MM.1S (cell line): ENCODE measurements around the gene PLCB1.

Source experiments
- DNase-seq: peaks from one replicate; pipeline ENCODE4 v3.0.0-alpha.2; 2015
- H2AFZ ChIP-seq: fragments of 300-600 bp; sonication (generic); 2 replicates; pipeline ENCODE4 v1.6.0; 2016; ENCODE audit warnings: antibody characterized with exemption, low read length
- H3F3A ChIP-seq: fragments of 300-600 bp; sonication (generic); 2 replicates; pipeline ENCODE4 v1.6.1; 2016; ENCODE audit warnings: mild to moderate bottlenecking, antibody characterized with exemption, low read length, moderate library complexity, mixed read lengths; ENCODE audit not compliant: insufficient read depth
- H3K27ac ChIP-seq: fragments of 300-600 bp; sonication (generic); 2 replicates; pipeline ENCODE4 v1.5.1; 2016; ENCODE audit warnings: mild to moderate bottlenecking, low read length
- H3K27me3 ChIP-seq: fragments of 300-600 bp; sonication (generic); replicated peaks from 2 replicates; pipeline ENCODE4 v1.6.0; 2016; ENCODE audit warnings: low read length; ENCODE audit not compliant: insufficient read depth
- H3K36me3 ChIP-seq: fragments of 300-600 bp; sonication (generic); replicated peaks from 2 replicates; pipeline ENCODE4 v1.6.1; 2016; ENCODE audit warnings: mild to moderate bottlenecking, low read length, mixed read lengths; ENCODE audit not compliant: insufficient read depth
- H3K4me1 ChIP-seq: fragments of 300-600 bp; sonication (generic); 2 replicates; pipeline ENCODE4 v1.6.1; 2016; ENCODE audit warnings: low read length, mixed read lengths
- H3K4me2 ChIP-seq: fragments of 300-600 bp; sonication (generic); 2 replicates; pipeline ENCODE4 v1.6.0; 2016; ENCODE audit warnings: low read depth, low read length
- H3K4me3 ChIP-seq: fragments of 300-600 bp; sonication (generic); 2 replicates; pipeline ENCODE4 v1.5.1; 2016; ENCODE audit warnings: low read length, mixed read lengths
- H3K79me2 ChIP-seq: fragments of 300-600 bp; sonication (generic); 2 replicates; pipeline ENCODE4 v1.6.1; 2016; ENCODE audit warnings: mixed run types, low read length, mixed read lengths
- H3K9ac ChIP-seq: fragments of 300-600 bp; sonication (generic); 2 replicates; pipeline ENCODE4 v1.6.1; 2016; ENCODE audit warnings: low read length, mixed read lengths
- H3K9me2 ChIP-seq: fragments of 300-600 bp; sonication (generic); replicated peaks from 2 replicates; pipeline ENCODE4 v1.6.1; 2016; ENCODE audit warnings: mild to moderate bottlenecking, low read length, mixed read lengths; ENCODE audit not compliant: insufficient read depth
- H3K9me3 ChIP-seq: fragments of 300-600 bp; sonication (generic); replicated peaks from 2 replicates; pipeline ENCODE4 v1.6.1; 2016; ENCODE audit warnings: mild to moderate bottlenecking, low read length, mixed read lengths; ENCODE audit not compliant: insufficient read depth
- H4K20me1 ChIP-seq: fragments of 300-600 bp; sonication (generic); 2 replicates; pipeline ENCODE4 v1.6.1; 2016; ENCODE audit warnings: mild to moderate bottlenecking, low read length, moderate library complexity, mixed read lengths; ENCODE audit not compliant: insufficient read depth
- EZH2 ChIP-seq: fragments of 300-600 bp; sonication (generic); optimal IDR thresholded peaks from 2 replicates; pipeline ENCODE3; 2017; ENCODE audit warnings: low read depth, mild to moderate bottlenecking, antibody characterized with exemption, low read length, mixed read lengths
- EZH2phosphoT487 ChIP-seq: fragments of 300-600 bp; sonication (generic); IDR thresholded peaks from 2 replicates; pipeline ENCODE4 v1.6.1; 2018; ENCODE audit warnings: antibody characterized with exemption, low read length
- TF ChIP-seq, protein P1 (sequence below): fragments of 300-600 bp; sonication (generic); IDR thresholded peaks from 2 replicates; pipeline ENCODE4 v1.5.1; 2016; ENCODE audit warnings: antibody characterized with exemption, low read length, mixed read lengths

The PLCB1 gene

DNA sequence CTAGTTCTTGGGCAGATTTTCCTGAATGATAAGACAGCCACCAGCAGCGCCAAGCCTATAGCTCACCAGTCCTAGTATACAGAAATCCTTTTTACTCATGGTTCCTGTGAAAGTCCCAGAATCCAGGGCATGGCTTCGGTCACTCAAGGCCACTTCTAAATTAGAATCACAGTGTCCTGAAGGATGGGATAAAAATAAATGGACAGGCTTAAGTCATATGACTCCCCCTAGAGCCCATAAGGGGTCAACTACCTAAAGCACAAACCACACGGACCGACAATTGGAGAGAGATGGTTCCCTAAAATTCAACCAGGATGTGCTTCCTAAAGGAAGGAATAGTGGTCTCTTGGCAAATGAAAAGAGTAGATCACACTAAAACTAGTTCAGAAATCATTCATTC, 532.7 kb downstream of the PLCB1 start:
- DNase-seq = no peak
- H3K9me3 ChIP-seq = no peaks in the 10 kb centered on the region
- H3K9me2 ChIP-seq = no peaks in the 10 kb centered on the region; the same call in 1 of the 2 replicates
- no peaks in the 10 kb centered on the region for H3K4me1 ChIP-seq
- H3K4me2 ChIP-seq = no peak overlapping the region
- H4K20me1 ChIP-seq = no peaks in the 10 kb centered on the region
- H3K27ac ChIP-seq = no peak overlapping the region
- no peak overlapping the region for H3K4me3 ChIP-seq
- H3K9ac ChIP-seq = no peak overlapping the region
- no peaks in the 10 kb centered on the region for H3K36me3 ChIP-seq
- H3K27me3 ChIP-seq = no peaks in the 10 kb centered on the region
- H2AFZ ChIP-seq = no peak overlapping the region
- TF ChIP-seq EZH2 = no peak
- no peaks in the 10 kb centered on the region for H3K79me2 ChIP-seq
- no peaks in the 10 kb centered on the region for H3F3A ChIP-seq

DNA sequence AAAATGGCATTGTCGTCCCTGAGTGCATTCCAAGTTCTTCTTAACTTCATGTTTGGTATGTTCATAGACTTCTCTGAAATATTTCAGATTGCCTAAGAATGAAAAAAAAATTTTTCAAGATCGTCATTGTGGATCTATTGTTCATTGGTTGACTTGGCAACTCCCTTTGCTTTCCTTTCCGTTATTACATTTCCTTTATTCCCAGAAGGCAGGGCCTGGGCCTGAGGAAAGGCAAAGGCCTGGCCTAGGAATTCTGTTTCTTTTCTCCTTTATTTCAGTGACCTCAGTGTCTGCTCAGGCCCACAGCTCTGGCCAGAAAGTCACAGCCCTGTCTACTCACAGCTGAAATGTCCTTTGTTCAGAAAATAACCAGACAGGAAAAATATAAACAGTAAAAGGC, 535.2 kb downstream of the PLCB1 start:
- H3K4me1 ChIP-seq = no peaks in the 10 kb centered on the region
- no peaks in the 10 kb centered on the region for H4K20me1 ChIP-seq
- no peak overlapping the region for H2AFZ ChIP-seq
- H3K9me3 ChIP-seq = no peaks in the 10 kb centered on the region
- H3K4me3 ChIP-seq = no peak overlapping the region
- H3K9ac ChIP-seq = no peak overlapping the region
- no peak for DNase-seq
- no peaks in the 10 kb centered on the region; the same call in 1 of the 2 replicates for H3K9me2 ChIP-seq
- H3F3A ChIP-seq = no peaks in the 10 kb centered on the region
- H3K36me3 ChIP-seq = no peaks in the 10 kb centered on the region
- no peak overlapping the region for H3K4me2 ChIP-seq
- no peaks in the 10 kb centered on the region for H3K27me3 ChIP-seq
- no peaks in the 10 kb centered on the region for H3K79me2 ChIP-seq
- no peak overlapping the region for H3K27ac ChIP-seq
- TF ChIP-seq EZH2 = no peak
- TF ChIP-seq, protein P1, sequence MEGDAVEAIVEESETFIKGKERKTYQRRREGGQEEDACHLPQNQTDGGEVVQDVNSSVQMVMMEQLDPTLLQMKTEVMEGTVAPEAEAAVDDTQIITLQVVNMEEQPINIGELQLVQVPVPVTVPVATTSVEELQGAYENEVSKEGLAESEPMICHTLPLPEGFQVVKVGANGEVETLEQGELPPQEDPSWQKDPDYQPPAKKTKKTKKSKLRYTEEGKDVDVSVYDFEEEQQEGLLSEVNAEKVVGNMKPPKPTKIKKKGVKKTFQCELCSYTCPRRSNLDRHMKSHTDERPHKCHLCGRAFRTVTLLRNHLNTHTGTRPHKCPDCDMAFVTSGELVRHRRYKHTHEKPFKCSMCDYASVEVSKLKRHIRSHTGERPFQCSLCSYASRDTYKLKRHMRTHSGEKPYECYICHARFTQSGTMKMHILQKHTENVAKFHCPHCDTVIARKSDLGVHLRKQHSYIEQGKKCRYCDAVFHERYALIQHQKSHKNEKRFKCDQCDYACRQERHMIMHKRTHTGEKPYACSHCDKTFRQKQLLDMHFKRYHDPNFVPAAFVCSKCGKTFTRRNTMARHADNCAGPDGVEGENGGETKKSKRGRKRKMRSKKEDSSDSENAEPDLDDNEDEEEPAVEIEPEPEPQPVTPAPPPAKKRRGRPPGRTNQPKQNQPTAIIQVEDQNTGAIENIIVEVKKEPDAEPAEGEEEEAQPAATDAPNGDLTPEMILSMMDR = no peak
- TF ChIP-seq EZH2phosphoT487 = no peak

DNA sequence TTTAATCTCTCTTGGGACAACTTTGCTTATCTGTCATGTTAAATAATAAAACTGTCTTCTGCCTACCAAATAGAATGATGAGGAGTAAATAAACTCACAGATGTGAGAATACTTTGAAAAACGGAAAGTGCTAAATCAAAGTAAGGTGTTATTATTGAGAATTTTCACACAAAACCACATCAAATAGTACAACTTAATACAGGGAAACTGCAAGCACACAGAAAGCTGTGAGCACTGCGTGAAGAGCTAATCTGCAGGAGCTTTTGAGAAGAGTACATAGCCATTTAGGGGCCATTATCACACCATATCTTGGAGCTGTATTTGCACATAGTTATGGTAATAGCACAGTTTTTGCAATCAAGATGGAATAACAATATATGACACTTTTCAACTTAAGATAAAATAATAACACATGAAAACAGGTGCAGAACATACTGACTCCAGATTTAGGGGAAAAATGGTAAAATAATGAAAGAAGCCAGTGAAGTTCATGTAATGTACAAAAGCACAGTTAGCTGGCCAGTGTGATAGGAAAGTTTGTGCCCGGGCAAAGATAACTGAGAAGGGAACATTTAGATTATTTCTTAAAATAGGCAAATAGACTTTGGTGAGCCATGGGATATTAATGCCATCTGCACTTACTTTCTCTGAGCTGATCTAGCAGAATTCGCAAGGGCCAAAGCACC, 538.3 kb downstream of the PLCB1 start:
- TF ChIP-seq EZH2 (no peak), EZH2phosphoT487 (no peak)
- TF ChIP-seq, protein P1 = no peak
- no peaks in the 10 kb centered on the region for H3F3A ChIP-seq
- DNase-seq = no peak
- H3K9me2 ChIP-seq = no peaks in the 10 kb centered on the region
- no peak overlapping the region for H3K9ac ChIP-seq
- no peak overlapping the region for H3K4me2 ChIP-seq
- no peaks in the 10 kb centered on the region for H3K27me3 ChIP-seq
- H4K20me1 ChIP-seq = no peaks in the 10 kb centered on the region
- H3K4me3 ChIP-seq = no peak overlapping the region
- H3K79me2 ChIP-seq = no peaks in the 10 kb centered on the region
- no peaks in the 10 kb centered on the region for H3K4me1 ChIP-seq
- H3K36me3 ChIP-seq = no peaks in the 10 kb centered on the region
- no peaks in the 10 kb centered on the region for H3K9me3 ChIP-seq
- no peak overlapping the region for H3K27ac ChIP-seq
- H2AFZ ChIP-seq = no peak overlapping the region

DNA sequence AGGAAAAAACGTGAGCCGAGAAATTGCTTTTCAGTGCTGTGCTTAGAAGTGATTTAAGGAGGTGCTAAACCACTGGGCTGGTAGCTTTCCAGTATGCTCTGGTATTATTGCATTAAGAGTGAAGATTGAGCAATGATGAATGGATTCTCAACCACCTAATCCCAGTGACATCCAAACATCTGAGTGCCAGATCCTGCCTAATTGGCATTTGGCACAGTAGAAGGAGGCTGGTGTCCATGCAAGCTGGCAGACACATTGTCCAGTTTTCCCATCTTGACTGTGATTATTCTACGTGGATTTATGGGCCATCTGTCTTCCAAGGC, 538.8 kb downstream of the PLCB1 start:
- Histone ChIP-seq H3K27ac (no peak overlapping the region), H3K9me3 (no peaks in the 10 kb centered on the region), H3K4me2 (no peak overlapping the region), H3F3A (no peaks in the 10 kb centered on the region), H3K36me3 (no peaks in the 10 kb centered on the region), H3K9ac (no peak overlapping the region), H3K4me3 (no peak overlapping the region), H4K20me1 (no peaks in the 10 kb centered on the region), H3K4me1 (no peaks in the 10 kb centered on the region), H3K9me2 (no peaks in the 10 kb centered on the region), H3K27me3 (no peaks in the 10 kb centered on the region), H3K79me2 (no peaks in the 10 kb centered on the region), H2AFZ (no peak overlapping the region)
- no peak for DNase-seq
- TF ChIP-seq, protein P1 = no peak
- TF ChIP-seq EZH2phosphoT487 (no peak), EZH2 (no peak)
